Measurements from ENCODE around the gene CYGB.
A peak's percentile ranks its signal among the peaks of the same experiment; 100 is the strongest.

CYGB gene

GRCh38 chr17:76537578-76538280 lies at the start of gene CYGB:
CYGB (minus strand) TSS chr17:76537709; CDS start chr17:76537542, 167 bp downstream.
- DNase-seq = peak; percentile 76

GRCh38 chr17:76586741-76587487 lies 49.4 kb upstream of the CYGB start:
- DNase-seq = peak; percentile 77

- DNase-seq = peak; percentile 89
Observed at GRCh38 chr17:76585649-76586593, 48.4 kb upstream of the CYGB start, which contains the start of gene ST6GALNAC2. ST6GALNAC2 (minus strand) TSS chr17:76585860; CDS start chr17:76585808, 52 bp downstream.

GRCh38 chr17:76585033-76585648 lies 47.6 kb upstream of the CYGB start:
- DNase-seq = peak; percentile 76

- DNase-seq = peak; percentile 88
Observed at GRCh38 chr17:76584427-76585032, 47.0 kb upstream of the CYGB start.

GRCh38 chr17:76582660-76583059 lies 45.2 kb upstream of the CYGB start:
- DNase-seq = no peak

- DNase-seq = no peak
Observed at GRCh38 chr17:76581515-76581914, 44.0 kb upstream of the CYGB start.

- DNase-seq = no peak
Observed at GRCh38 chr17:76579281-76579680, 41.8 kb upstream of the CYGB start.

GRCh38 chr17:76578376-76578775 lies 40.9 kb upstream of the CYGB start:
- no peak for DNase-seq

- no peak for DNase-seq
Observed at GRCh38 chr17:76577876-76578275, 40.4 kb upstream of the CYGB start.

- DNase-seq = no peak
Observed at GRCh38 chr17:76576189-76576588, 38.7 kb upstream of the CYGB start.

GRCh38 chr17:76575570-76575969 lies 38.1 kb upstream of the CYGB start:
- DNase-seq = no peak

GRCh38 chr17:76574166-76574565 lies 36.7 kb upstream of the CYGB start:
- DNase-seq = no peak

GRCh38 chr17:76573096-76573495 lies 35.6 kb upstream of the CYGB start:
- DNase-seq = no peak

GRCh38 chr17:76572201-76572910 lies 34.8 kb upstream of the CYGB start:
- DNase-seq = no peak

GRCh38 chr17:76570877-76571471 lies 33.5 kb upstream of the CYGB start:
- DNase-seq = no peak

- no peak for DNase-seq
Observed at GRCh38 chr17:76570457-76570856, 32.9 kb upstream of the CYGB start.

- peak; percentile 75 for DNase-seq
Observed at GRCh38 chr17:76569607-76570279, 32.2 kb upstream of the CYGB start.

- no peak for DNase-seq
Observed at GRCh38 chr17:76568811-76569221, 31.3 kb upstream of the CYGB start.

GRCh38 chr17:76567634-76568432 lies 30.3 kb upstream of the CYGB start:
- no peak for DNase-seq
